ENCODE data around the gene SGSM2.

- no peak for TF ChIP-seq ZBTB33 (IDR thresholded peaks at IDR 0.05)
- no peak for TF ChIP-seq JUND (IDR thresholded peaks at IDR 0.05)
- TF ChIP-seq CTCF (IDR thresholded peaks at IDR 0.05; ENCODE audit: low read depth, low read length, missing input control), result no peak
- peak; percentile 62 for TF ChIP-seq NR2F2 (IDR thresholded peaks at IDR 0.05)
- no peak for TF ChIP-seq REST (IDR thresholded peaks at IDR 0.05)
- no peak for TF ChIP-seq RAD21 (IDR thresholded peaks at IDR 0.05)
- peak in 1 of 2 donors; percentile 48 for TF ChIP-seq GABPA (IDR thresholded peaks at IDR 0.05 in 1 of 2, conservative IDR thresholded peaks at IDR 0.05 in 1 of 2)
- no peak for TF ChIP-seq ATF3 (IDR thresholded peaks at IDR 0.05)
- no peak for TF ChIP-seq EGR1 (IDR thresholded peaks at IDR 0.05; ENCODE audit: low read depth in 2 of 2)
These were observed 59.4 kb downstream of the SGSM2 start for GRCh38 chr17:2396568-2397246.

All from liver (tissue), 3 donors.